Dedifferentiated amniotic fluid mesenchymal stem cell (primary cell): ENCODE measurements around the gene QKI.
"Not testable (repeated sequence)": the region's sequence is repeated elsewhere in the genome, so short reads cannot be mapped to it uniquely, and the experiment has no call there.

Source experiments
- DNase-seq: peaks from one replicate; pipeline ENCODE4 v3.0.0-alpha.2; 2016; ENCODE audit errors: extremely low spot score

The QKI gene

DNA sequence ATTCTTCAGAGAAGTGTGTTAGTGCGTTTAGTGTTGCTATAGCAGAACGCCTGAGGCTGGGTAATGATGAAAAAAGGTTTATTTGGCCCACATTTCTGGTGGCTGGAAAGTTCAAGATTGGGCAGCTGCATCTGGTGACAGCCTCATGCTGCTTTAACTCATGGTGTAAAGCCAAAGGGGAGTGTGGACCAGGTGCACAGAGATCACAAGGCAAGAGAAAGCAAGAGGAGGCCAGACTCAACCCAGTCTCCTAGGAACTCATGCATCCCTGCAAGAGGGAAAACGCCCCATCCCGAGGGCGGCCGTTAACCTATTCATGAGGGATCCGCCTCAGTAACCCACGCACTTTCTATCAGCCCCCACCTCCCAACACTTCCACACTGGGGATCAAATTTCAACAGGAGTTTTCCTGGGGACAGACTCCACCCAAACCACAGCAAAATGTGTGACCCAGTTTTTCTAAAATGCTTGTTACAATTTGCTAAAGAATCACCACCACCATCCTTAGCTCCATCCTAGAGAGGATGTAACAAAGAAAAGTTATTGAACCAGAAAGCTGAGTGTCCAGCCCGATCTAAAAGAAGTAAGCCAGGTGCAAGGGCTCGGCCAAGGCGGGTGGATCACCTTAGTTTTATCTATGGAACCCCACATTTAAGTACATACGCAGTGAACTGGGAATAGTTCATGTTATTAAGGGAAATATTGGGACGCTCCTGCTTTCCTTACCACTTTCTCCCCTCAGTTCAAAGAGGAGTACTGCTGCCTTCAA lies 164.8 kb downstream of the QKI start:
- DNase-seq = no peak

DNA sequence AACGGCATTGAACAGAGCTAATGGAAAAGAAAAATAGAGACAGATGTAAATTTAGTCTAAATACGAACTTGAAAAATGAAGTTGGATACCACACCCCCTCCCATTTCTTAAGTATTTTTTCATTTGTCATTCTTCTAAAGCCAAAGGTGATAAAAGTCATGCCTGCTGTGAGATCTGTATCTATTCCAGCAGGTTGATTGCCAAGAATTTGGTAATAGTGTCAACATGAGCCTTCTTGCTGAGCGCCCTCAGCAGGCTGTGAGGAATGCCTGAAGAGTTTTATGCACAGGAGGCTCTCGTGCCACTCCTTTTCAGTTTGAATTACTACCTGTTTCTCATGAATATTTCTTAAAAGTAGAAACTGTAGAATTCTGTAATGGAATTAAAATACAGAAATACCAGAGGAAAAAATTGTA lies 165.4 kb downstream of the QKI start:
- DNase-seq = no peak

DNA sequence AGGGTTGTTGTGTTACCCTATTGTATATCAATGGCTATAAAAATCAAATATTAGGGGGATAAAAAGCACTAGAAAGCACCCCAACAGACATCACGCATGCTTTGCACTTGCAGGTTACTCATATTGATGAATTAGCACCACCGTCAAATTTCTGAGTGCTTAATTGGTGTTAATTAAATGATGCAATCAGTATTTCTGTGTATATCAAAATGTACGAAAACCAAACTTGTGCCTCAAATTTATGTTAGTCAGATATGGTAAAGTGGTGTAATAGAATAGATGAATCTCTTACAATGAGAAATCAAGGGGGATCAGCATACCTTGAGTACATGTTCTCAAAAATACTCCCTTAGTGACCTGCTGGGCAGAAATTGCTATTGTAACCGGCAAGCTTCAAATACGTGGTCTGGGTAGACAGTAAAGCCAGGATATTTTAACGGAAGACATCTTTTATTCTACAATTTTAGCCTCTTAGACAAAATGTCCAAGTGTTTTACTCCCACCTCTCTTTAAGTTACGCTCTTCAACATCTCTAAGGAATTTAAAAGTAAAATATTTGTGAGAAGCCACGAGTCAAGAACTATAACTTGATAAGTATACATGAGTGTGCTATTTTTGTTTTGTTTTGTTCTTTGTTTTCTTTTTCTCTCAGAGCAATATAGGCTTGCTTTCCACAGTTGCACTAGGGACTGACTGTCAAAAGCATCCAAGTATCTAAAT lies 166.0 kb downstream of the QKI start:
- DNase-seq = no peak

DNA sequence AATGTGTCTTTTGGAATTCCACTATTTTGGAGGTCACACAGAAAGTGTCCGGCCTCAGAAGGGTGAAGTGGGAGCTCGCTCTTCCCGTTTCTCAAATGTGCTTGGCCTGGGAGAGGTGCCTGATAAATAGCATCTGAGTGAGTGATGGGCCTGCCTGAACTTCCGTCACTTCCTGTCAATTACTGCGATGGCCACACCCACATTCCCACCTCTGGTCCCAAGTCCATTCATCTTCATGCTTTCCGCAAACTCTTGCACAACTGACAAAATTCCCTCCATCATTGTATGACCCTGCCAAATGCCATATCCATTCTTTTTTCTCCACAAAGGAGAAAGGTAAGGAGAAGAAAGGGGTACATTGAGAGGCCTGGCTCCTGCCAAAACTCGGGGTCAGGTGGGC lies 169.0 kb downstream of the QKI start:
- no peak for DNase-seq

DNA sequence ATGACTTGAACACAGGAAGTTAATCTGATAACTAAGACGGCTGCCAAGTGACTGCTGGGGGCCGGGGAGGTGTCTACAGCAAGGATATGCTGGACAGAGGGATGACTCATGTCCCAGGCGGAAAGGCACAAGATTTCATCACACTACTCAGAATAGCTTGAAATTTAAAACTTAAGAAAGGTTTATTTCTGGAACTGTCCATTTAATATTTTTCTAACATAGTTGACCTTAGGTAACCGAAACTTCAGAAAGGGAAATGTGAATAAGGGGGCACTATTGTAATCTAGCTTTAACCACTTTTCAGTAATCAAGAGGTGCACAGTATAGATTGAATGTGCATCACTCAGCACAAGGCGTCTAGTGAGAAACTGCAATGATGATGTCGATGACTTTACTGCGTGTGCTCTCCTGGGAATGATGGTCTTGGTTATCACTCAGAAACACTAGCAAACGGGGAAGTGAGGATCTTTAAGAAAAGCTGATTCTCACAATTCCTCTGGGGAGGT lies 171.5 kb downstream of the QKI start:
- DNase-seq = peak; percentile 57

DNA sequence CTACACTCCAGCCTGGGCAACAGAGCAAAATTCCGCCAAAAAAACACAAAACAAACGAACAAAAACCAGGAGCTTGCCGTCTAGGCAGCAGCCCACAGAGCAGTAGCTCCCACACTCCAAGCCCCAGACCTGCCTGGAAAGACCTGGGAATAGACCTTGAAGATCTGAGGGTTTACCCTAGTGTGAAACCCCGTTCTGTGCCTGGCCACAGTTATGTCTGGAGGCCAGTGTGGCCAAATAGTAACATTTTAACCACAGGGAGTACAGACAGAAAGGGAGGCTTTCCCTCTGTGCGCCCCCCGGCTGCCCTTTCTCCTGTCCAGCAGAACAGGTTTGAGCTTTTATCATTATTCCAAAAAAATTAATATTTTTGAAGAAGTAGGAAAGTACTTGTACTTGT lies 172.4 kb downstream of the QKI start:
- no peak for DNase-seq

DNA sequence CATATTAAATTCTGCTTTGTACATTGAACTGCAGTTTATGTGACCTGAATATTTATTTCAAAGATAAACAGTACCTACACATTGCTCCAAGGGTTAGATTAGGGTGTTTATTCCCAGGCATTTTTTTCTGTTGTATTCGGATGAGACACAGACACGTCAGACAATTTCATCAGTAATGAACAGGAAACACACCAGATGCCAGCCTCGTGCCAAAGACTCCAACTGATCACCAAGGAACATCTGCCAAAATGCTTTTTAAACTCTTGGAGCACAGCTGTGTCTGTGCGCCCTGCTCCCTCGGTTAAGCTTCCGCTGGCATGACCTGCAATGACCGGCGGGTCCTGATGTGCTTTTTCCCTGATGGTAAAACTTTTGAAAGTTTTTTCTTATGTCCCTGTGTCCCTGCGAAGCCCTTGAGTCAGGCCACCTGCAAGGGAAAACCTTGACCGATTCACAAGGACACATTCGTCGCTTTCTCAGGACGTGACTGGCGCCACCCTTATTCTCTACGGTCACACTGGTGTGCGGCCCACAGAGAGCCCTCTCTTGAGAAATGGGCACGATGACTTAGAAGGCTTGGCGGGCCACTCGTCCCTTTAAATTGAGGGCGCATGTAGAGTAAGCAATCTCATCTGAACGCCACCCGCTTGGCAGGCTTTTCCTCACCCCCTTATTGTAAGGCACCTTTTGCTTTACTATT lies 173.9 kb downstream of the QKI start:
- DNase-seq = no peak

DNA sequence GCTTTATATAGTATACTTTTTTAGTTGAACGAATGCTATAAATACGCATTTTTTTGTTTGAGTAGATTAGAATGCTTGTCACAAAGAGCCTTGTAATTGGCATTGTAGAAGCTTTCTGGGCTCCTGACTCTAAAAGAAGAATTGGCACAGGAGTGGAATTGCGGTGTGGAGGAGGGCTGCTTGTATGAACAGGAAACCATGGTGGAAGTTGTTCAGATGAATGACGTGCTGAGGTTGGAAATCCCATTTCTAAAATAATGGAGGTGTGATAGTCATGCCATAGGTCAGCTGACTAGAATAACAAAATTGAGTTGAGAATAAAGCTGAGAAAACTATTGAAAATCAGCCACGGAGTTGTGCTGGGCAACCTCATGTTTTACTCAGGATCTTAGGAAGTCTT lies 174.9 kb downstream of the QKI start:
- DNase-seq = no peak

DNA sequence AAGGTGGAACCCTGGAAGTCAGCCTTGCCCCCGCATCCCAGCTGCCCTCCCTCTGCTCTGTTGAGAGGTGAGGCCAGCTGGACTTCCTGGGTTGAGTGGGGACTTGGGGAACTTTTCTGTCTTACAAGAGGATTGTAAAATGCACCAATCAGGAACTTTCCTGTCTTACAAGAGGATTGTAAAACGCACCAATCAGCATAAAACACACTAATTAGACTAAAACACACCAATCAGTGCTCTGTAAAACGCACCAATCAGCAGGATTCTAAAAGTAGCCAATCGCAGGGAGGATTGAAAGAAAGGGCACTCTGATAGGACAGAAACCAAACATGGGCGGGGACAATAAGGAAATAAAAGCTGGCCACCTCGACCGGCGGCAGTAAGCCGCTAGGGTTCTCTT lies 175.6 kb downstream of the QKI start:
- not testable (repeated sequence) for DNase-seq

DNA sequence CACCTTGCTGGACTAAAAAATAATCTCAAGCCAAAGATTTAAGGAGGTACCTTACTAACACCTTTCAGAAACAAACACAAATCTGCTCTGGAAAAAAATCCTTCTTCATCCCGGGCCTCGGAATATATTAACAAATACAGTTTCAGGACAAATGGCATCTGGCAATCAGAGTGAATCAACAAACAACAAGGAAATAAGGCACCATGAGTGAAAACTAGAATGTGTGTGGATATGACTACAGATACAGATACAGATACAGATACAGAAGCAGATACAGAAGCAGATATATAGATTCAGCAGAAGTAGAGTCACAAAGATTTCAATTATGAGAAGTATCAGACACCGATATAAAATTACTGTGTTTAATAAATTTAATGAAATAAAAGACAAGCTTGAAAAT lies 178.4 kb downstream of the QKI start:
- DNase-seq = no peak

DNA sequence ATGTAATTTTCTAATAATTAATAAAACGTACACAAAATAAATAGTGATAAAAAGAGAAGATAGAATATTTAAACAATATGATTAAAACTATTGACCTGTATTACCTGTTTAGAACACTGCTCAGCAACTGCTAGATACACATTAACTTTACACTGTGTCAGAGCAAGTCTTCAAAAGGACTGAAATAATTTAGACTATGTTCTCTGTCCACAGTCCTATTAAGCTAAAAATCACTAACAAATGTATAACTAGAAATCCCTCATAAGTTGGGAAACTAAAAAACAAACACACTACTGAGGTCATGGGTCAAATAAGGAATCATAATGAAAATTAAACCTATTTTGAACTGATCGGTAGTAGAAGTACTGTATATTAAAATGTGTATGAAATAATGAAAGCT lies 181.7 kb downstream of the QKI start:
- DNase-seq = no peak

DNA sequence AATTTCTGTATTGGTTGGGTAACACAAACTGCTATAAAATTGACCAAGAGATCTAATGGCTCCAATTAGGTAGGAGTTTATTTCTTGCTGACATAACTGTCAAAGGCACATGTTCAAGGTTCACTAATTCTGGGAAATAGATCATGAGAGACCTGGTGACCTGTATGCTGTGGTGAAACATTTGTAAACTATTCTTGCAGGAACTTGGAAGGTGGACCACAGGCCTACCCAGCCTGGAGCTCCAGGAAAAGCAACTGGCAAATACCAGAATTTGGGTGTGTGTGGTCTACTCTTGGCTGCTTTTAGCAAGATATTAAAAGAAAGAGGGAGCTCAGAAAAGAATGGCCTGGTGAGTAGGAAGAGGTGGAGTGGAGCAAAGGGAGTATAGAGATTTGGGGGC lies 184.6 kb downstream of the QKI start:
- no peak for DNase-seq

DNA sequence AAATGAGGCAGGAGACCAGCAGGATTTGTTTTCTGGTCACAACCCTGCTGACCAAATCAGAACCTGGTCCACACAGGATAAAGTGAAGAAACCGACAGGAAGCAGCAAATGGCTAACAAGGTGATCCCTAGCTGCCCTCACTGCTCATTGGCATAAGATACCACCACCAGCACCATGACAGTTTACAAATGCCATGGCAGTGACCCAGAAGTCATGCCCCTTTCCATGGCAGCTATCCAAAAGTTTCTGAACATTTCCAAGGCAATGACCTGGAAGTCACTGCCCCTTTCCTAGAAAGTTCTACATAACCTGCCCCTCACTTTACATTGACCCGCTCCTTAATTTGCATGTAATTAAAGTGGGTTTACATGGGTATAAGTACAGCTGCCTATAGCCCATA lies 185.2 kb downstream of the QKI start:
- DNase-seq = no peak

DNA sequence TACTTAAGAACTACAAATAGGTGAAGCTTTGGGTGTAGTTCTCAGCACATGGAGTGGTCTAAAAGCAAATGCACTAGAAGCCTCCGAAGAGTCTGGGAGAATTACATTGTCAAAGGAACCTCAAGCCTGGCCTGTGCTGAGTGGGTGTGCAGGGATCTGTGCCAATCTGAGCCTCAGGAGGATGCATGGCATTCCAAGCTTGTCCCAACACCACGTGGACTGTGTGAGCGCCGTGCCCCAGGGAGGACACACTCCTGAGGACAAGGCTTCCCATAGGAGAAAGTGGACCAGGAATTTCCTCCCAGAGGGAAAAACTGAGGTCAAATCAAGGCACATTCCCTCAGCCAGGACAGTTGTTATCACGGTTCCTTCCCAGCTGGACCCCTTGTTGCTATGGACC lies 185.8 kb downstream of the QKI start:
- DNase-seq = no peak

DNA sequence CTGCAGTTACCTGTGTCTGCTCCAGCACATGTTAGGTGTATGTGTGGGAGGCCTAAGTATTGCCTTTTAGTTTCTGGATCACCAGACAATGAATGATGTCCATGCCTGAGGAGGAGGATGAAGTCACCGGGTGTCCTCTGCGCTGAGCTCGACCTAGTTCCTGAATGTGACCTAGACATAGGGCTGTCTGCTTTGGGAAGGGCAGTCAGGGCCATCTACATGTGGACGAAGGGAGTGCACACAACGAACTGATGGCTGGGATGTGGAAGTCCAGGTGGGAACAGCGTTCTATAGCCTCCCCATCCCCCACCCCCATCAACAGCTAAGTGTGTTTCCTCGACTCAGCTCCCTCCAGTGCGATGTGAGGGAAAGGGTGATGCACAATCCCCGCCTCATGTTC lies 186.3 kb downstream of the QKI start:
- no peak for DNase-seq

DNA sequence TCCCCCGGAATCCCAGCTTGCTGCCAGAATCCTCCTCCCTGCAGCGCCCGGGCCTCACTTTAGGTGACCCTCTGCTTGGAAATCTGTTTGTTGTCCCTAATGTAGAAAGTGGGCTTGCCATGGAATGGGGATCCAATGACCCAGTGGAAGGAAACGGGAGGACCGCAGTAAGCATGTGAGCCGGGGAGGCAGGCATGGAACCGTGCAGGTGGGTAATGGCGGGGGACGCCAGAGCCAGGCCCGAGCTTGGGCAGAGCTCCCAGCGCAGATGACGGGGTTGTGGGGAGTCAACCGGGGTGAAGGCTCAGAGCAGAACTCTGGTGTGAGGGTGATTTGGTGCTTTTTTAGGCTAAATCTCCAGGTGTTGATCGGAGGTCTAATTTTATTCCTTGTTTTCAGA lies 188.3 kb downstream of the QKI start:
- no peak for DNase-seq

DNA sequence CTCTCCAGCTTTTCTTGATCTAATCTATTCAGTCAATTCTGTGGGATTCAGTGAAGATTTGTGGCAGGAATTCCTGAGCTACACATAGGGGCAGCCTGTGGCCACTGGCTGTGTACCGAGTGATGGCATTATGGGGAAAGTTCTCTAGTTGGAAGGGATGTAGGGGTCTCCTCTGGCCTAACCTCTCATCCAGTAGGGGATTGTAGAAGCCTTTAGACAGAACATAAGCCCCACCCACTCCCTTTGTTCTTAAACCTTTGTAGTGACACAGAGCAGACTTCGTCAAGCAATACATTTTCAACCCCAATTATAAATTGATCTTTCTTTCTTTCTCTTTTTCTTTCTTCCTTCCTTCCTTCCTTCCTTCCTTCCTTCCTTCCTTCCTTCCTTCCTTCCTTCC lies 188.9 kb downstream of the QKI start:
- no peak for DNase-seq

DNA sequence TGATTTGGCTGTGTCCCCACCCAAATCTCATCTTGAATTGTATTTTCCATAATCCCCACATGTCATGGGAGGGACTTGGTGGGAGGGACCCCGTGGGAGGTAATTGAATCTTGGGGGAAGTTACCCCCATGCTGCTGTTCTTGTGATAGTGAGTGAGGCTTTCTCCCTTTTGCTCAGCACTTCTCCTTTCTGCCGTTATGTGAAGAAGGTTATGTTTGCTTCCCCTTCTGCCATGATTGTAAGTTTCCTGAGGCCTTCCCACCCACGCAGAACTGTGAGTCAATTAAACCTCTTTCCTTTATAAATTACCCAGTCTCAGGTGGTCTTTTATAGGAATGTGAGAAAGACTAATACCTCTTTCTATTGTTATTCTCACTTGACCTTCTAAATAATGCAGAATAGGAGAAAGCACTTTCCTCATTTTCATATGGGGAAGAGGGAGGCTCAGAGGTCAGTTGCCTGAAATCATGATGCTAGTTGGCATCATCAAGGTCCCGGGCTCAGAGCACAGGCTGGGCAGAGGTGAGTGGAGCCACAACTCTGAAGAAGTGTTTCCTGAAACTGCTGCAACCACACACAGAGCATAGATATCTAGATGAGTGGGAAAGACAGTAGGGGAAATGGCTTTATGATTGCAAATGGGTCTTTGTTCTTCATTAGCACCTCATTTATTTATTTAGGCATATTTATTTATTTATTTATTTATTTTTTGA lies 191.0 kb downstream of the QKI start:
- DNase-seq = no peak

DNA sequence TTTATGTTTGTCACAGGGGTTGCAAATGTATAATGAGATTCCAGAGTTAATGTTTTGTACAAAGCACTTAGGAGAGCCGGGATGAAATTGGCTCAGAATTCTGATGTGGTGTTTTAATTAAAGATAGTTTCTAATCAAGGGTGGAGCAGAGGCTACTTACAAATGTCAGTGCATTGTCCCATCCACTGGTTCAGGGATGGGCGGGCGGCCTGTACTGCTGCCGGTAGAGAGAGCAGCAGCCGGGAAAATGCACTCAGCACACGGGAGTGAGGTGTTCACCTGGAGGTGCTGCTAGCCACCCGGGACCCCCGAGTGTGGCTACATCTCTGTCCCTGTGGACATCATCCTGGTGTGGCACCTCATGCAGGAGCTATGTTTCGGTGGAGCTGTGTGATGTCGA lies 193.3 kb downstream of the QKI start:
- no peak for DNase-seq

DNA sequence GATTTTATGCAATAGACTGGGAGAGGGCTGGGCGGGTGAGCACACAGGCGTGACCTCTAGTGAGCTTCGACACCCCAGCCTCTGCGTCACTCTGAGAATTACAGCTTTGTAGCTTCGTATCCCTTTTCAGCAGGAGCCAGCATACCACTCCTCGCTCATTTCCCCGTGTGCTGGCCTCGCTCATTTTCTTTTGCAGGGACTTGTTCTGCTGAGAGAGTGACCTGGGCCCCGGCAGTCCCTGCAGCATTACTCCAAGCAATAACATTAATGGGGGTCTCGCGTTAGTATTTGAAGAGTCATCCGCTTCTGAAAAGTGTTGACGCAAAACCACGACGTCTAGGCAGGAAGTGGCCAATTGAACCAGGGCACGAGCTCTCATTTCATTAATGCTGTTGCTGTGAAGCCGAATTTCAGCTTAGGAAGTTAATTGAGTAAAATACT lies 193.7 kb downstream of the QKI start:
- no peak for DNase-seq

DNA sequence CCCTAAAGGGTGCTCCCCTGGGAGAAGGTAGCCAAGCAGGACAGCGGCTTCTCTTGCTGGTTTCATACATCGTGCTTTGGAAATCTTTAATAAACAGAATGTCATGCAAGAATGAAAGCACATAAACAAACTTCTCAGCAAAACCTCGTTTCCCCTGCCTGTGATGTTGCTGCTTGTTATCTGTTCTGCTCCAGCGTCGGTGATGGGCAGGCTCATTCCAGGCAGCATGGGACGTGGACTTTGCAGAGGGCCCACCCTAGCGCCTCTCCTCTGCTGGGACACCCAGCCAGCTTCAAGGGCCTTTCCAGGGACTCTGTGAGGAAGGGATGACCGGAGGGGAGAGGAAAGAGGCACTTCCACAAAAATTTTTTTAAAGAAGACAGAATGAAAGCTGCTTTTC lies 197.7 kb downstream of the QKI start:
- DNase-seq = no peak

DNA sequence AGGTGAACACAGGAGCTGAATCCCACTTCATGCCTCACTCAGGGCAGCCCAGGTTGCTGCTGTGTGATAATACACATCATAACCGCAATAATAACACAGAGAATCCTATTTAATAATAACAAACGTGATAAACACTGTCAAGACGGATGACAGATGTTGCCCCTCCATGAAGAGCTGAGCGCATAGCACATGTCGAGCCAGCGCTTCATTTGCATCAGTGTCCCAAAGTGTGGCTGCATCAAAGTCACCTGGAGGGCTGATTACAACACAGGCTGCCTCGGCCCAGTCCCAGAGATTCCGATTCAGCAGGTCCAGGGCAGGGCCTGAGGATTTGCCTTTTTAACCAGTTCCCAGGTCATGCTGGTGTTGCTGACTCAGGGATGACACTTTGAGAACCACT lies 198.5 kb downstream of the QKI start:
- no peak for DNase-seq
